Activated CD4-positive, CD25-positive, alpha-beta regulatory T cell (primary cell): ENCODE data around the gene C2orf69.

Source experiments
- DNase-seq, 4 experiments: peaks; one replicate each; lab custom pipeline; 2025; lab: John Stamatoyannopoulos, UW

Gene C2orf69

DNA sequence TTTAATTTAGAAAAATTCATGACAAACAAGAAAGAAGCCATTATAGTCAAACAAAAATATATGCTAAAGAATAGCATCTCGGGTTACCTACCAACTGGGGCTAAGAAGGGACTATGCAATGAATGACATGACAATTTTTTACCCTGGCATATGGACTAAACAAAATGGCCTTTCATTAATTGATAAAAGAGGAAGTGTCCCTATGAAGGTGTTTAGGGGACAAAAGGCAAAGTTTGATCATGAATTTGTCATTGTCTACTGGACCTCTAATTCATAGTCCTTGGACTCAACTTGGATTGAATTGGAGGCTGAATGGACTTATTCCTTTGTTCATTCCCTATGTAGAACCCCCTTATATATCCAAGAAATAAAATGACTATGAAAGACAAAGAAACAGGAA, 57.0 kb downstream of the C2orf69 start:
- no peak for DNase-seq

GRCh38 chr2:199972088-199972626, 61.1 kb downstream of the C2orf69 start:
- no peak for DNase-seq

DNA sequence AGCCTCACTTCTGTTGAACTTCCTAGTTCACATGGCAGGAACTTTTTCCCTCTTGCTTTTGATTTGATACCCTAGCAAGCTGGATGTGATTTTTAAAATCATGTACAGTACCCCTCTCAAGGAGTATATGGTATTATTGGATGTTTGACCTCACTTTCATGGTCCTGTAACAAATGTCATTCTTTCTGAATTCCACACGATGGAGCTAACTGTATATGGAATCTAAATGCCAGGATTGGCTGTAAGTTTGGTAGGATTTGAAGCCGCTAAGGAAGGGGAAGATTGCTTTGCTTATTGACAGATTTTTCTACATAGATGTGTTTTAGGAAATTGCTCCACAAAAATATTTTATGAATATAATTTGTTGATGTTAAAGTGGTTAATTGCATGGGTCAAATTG, 62.6 kb downstream of the C2orf69 start:
- DNase-seq, result no peak

DNA sequence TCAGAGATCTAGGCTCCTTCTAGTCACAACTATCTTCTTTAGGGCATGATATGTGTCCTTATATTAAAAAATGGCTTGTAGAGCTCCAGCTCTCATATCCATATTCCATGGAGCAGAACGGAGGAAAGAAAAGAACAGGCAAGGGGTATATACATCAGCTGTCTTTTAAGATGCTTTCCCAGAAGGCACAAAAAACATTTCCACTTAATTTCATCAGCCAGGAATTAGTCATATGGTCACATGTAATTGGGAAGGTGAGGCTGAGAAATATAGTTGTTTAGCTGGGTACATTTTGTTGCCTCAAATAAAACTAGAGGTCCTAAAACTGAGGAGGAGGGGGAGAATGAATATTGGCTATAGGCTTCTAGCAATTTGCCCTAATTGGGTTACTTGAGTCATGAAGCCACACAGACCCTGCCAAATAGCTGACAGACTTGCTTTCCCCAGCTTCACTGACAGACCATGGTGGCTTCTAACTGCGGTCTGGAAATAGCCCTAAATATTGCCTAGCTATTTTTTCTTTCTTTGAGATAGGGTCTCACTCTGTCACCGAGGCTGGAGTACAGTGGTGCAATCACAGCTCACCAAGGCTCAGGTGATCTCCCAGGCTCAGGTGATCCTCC, 64.3 kb downstream of the C2orf69 start:
- DNase-seq, result no peak
